Mesendoderm (in vitro differentiated cells): ENCODE results near the gene CBX6.

Experiments
- DNase-seq: peaks from one replicate; pipeline ENCODE4 v3.0.0; 2013
- H2AK5ac ChIP-seq: 2 replicates; pipeline ENCODE4 v1.6.1; 2013; ENCODE audit warnings: low read length, inconsistent platforms
- H2BK120ac ChIP-seq: 2 replicates; pipeline ENCODE4 v1.6.1; 2013; ENCODE audit warnings: low read depth, mild to moderate bottlenecking, low read length, moderate library complexity, mixed read lengths
- H2BK15ac ChIP-seq: replicated peaks from 2 replicates; pipeline ENCODE4 v1.6.1; 2013; ENCODE audit warnings: low read depth, mild to moderate bottlenecking, moderate library complexity
- H2BK5ac ChIP-seq: 2 replicates; pipeline ENCODE4 v1.6.1; 2013; ENCODE audit warnings: low read length, inconsistent platforms
- H3K18ac ChIP-seq: 2 replicates; pipeline ENCODE4 v1.6.1; 2013; ENCODE audit warnings: mild to moderate bottlenecking, low read length, mixed read lengths
- H3K23ac ChIP-seq: one replicate; pipeline ENCODE4 v1.6.1; 2013; ENCODE audit warnings: low read length
- H3K27ac ChIP-seq: 2 replicates; pipeline ENCODE4 v1.5.1; 2013; ENCODE audit warnings: low read depth, mild to moderate bottlenecking, inconsistent platforms, low read length, moderate library complexity
- H3K27me3 ChIP-seq: 2 replicates; pipeline ENCODE4 v1.6.1; 2013; ENCODE audit warnings: low read length, control low read depth, mild to moderate bottlenecking, inconsistent platforms; ENCODE audit not compliant: insufficient read depth, poor library complexity
- H3K36me3 ChIP-seq: 2 replicates; pipeline ENCODE4 v1.6.1; 2013; ENCODE audit warnings: low read length, inconsistent platforms; ENCODE audit not compliant: control insufficient read depth, insufficient read depth
- H3K4ac ChIP-seq: one replicate; pipeline ENCODE4 v1.6.1; 2013; ENCODE audit warnings: low read depth, mild to moderate bottlenecking, low read length, moderate library complexity
- H3K4me1 ChIP-seq: 2 replicates; pipeline ENCODE4 v1.6.1; 2013; ENCODE audit warnings: low read depth, low read length, inconsistent platforms; ENCODE audit not compliant: control insufficient read depth
- H3K4me2 ChIP-seq: 2 replicates; pipeline ENCODE4 v1.6.1; 2013; ENCODE audit warnings: low read length
- H3K4me3 ChIP-seq: 2 replicates; pipeline ENCODE4 v1.5.1; 2013; ENCODE audit warnings: mild to moderate bottlenecking, low read length
- H3K56ac ChIP-seq: one replicate; pipeline ENCODE4 v1.6.1; 2013; ENCODE audit warnings: low read length
- H3K79me1 ChIP-seq: 2 replicates; pipeline ENCODE4 v1.6.1; 2013; ENCODE audit warnings: low read length, inconsistent platforms
- H3K79me2 ChIP-seq: 2 replicates; pipeline ENCODE4 v1.6.1; 2013; ENCODE audit warnings: mild to moderate bottlenecking, low read length; ENCODE audit not compliant: control insufficient read depth, insufficient read depth
- H3K9ac ChIP-seq: 2 replicates; pipeline ENCODE4 v1.6.1; 2013; ENCODE audit warnings: low read length, inconsistent platforms
- H4K5ac ChIP-seq: one replicate; pipeline ENCODE4 v1.6.1; 2013; ENCODE audit warnings: low read length
- H4K8ac ChIP-seq: one replicate; pipeline ENCODE4 v1.6.1; 2013; ENCODE audit warnings: low read depth, mild to moderate bottlenecking, control low read depth, low read length, moderate library complexity
- WGBS: extraction: QIAGEN DNeasy Blood & Tissue Kit; methylation state at CpG from one replicate; pipeline ENCODE4 v1.1.7; 2013; ENCODE audit warnings: low lambda C conversion rate, missing lambda C conversion rate; ENCODE audit not compliant: insufficient coverage; ENCODE audit errors: extremely low coverage; 5-methylcytosine and 5-hydroxymethylcytosine counted together

Gene CBX6

GRCh38 chr22:38832005-38832978 lies 39.7 kb downstream of the CBX6 start:
- H3K79me1 ChIP-seq = no peaks in the 10 kb centered on the region
- no peak overlapping the region for H3K27ac ChIP-seq
- H3K4ac ChIP-seq = no peak overlapping the region
- no peak overlapping the region for H2BK120ac ChIP-seq
- no peaks in the 10 kb centered on the region for H3K36me3 ChIP-seq
- no peak overlapping the region for H3K18ac ChIP-seq
- H3K79me2 ChIP-seq = no peaks in the 10 kb centered on the region
- H4K5ac ChIP-seq = no peak overlapping the region
- H3K23ac ChIP-seq = no peak overlapping the region
- H4K8ac ChIP-seq = no peak overlapping the region
- H3K27me3 ChIP-seq = no peaks in the 10 kb centered on the region
- no peak overlapping the region for H3K9ac ChIP-seq
- H3K4me1 ChIP-seq = no peaks in the 10 kb centered on the region
- no CpG with 5 or more reads among the region's 30 CpGs for WGBS
- H2BK15ac ChIP-seq = no peak overlapping the region
- no peak overlapping the region for H2AK5ac ChIP-seq
- DNase-seq = no peak
- H3K4me2 ChIP-seq = no peak overlapping the region
- no peak overlapping the region for H3K56ac ChIP-seq
- no peak overlapping the region for H2BK5ac ChIP-seq
- H3K4me3 ChIP-seq = no peak overlapping the region

- no peak for DNase-seq
- WGBS = no CpG with 5 or more reads among the region's 16 CpGs
- no peak overlapping the region for H3K18ac ChIP-seq
Measured at GRCh38 chr22:38831166-38831945, 40.7 kb downstream of the CBX6 start.

GRCh38 chr22:38830845-38831108 lies 41.2 kb downstream of the CBX6 start:
- WGBS = no CpG with 5 or more reads among the region's 7 CpGs

More at GRCh38 chr22:38831166-38831945, 40.7 kb downstream of the CBX6 start:
- Histone ChIP-seq H2AK5ac (no peak overlapping the region), H3K79me2 (no peaks in the 10 kb centered on the region), H3K27me3 (no peaks in the 10 kb centered on the region), H2BK15ac (no peak overlapping the region), H2BK5ac (no peak overlapping the region), H3K4me3 (no peak overlapping the region), H4K8ac (no peak overlapping the region), H3K36me3 (no peaks in the 10 kb centered on the region), H3K4ac (no peak overlapping the region), H3K4me2 (no peak overlapping the region), H4K5ac (no peak overlapping the region), H3K9ac (no peak overlapping the region), H3K4me1 (no peaks in the 10 kb centered on the region), H3K27ac (no peak overlapping the region), H2BK120ac (no peak overlapping the region), H3K79me1 (no peaks in the 10 kb centered on the region), H3K23ac (no peak overlapping the region), H3K56ac (no peak overlapping the region)

GRCh38 chr22:38830026-38830844 lies 41.8 kb downstream of the CBX6 start:
- no peak overlapping the region for H2BK5ac ChIP-seq
- DNase-seq = no peak
- H2BK120ac ChIP-seq = no peak overlapping the region
- H2BK15ac ChIP-seq = no peak overlapping the region
- H4K8ac ChIP-seq = no peak overlapping the region
- no peak overlapping the region for H3K27ac ChIP-seq
- H4K5ac ChIP-seq = no peak overlapping the region
- no peaks in the 10 kb centered on the region for H3K36me3 ChIP-seq
- H3K79me1 ChIP-seq = no peaks in the 10 kb centered on the region
- no peak overlapping the region for H3K4me2 ChIP-seq
- no peak overlapping the region for H2AK5ac ChIP-seq
- H3K4me3 ChIP-seq = no peak overlapping the region
- no peak overlapping the region for H3K56ac ChIP-seq
- H3K4ac ChIP-seq = no peak overlapping the region
- H3K4me1 ChIP-seq = no peaks in the 10 kb centered on the region
- no peaks in the 10 kb centered on the region for H3K27me3 ChIP-seq
- H3K23ac ChIP-seq = no peak overlapping the region
- no peaks in the 10 kb centered on the region for H3K79me2 ChIP-seq
- no peak overlapping the region for H3K18ac ChIP-seq
- H3K9ac ChIP-seq = no peak overlapping the region
- WGBS = no CpG with 5 or more reads among the region's 17 CpGs

More at GRCh38 chr22:38830845-38831108, 41.2 kb downstream of the CBX6 start:
- Histone ChIP-seq H3K4ac (no peak overlapping the region), H3K56ac (no peak overlapping the region), H3K23ac (no peak overlapping the region), H2AK5ac (no peak overlapping the region), H3K27ac (no peak overlapping the region), H3K36me3 (no peaks in the 10 kb centered on the region), H3K4me1 (no peaks in the 10 kb centered on the region), H3K4me2 (no peak overlapping the region), H3K4me3 (no peak overlapping the region), H3K79me2 (no peaks in the 10 kb centered on the region), H4K5ac (no peak overlapping the region), H3K9ac (no peak overlapping the region), H3K79me1 (no peaks in the 10 kb centered on the region), H2BK120ac (no peak overlapping the region), H3K27me3 (no peaks in the 10 kb centered on the region), H3K18ac (no peak overlapping the region), H4K8ac (no peak overlapping the region), H2BK15ac (no peak overlapping the region), H2BK5ac (no peak overlapping the region)
- no peak for DNase-seq

- Histone ChIP-seq H3K79me1 (no peaks in the 10 kb centered on the region), H3K27ac (no peak overlapping the region), H3K9ac (no peak overlapping the region), H3K18ac (no peak overlapping the region), H3K79me2 (no peaks in the 10 kb centered on the region), H3K56ac (no peak overlapping the region), H3K4ac (no peak overlapping the region), H3K36me3 (no peaks in the 10 kb centered on the region), H3K4me3 (no peak overlapping the region), H4K5ac (no peak overlapping the region), H2BK120ac (no peak overlapping the region), H4K8ac (no peak overlapping the region), H3K27me3 (no peaks in the 10 kb centered on the region), H2BK15ac (no peak overlapping the region), H2BK5ac (no peak overlapping the region), H3K4me2 (no peak overlapping the region), H3K23ac (no peak overlapping the region), H2AK5ac (no peak overlapping the region), H3K4me1 (no peaks in the 10 kb centered on the region)
- no peak for DNase-seq
- no CpG with 5 or more reads among the region's 4 CpGs for WGBS
Measured at GRCh38 chr22:38829485-38829884, 42.5 kb downstream of the CBX6 start.
